Ovary (tissue), 9 donors: ENCODE results near the gene CYTIP. TPM values are rescaled to one million over a fixed set of nuclear protein-coding genes. Genes with fewer than 3 reads are reported as not detected.

ENCODE experiments used
- DNase-seq, 5 donors: peaks; one replicate each; pipeline ENCODE4 v3.0.0-alpha.2; 2019 to 2020
- H3K27ac ChIP-seq, 2 donors: fragments of 200-600 bp; one replicate each; pipeline versions ENCODE4 v1.5.1 to v1.8.0; 2019 to 2022
- H3K27me3 ChIP-seq: fragments of 200-600 bp; one replicate; pipeline ENCODE4 v1.8.0; 2022
- H3K36me3 ChIP-seq: fragments of 200-600 bp; sonication (generic); one replicate; pipeline ENCODE4 v1.5.1; 2019
- H3K4me1 ChIP-seq: one replicate; pipeline ENCODE4 v1.8.1; 2013; ENCODE audit warnings: mild to moderate bottlenecking, moderate library complexity; ENCODE audit not compliant: insufficient read depth
- H3K4me3 ChIP-seq: fragments of 200-600 bp; sonication (generic); one replicate; pipeline ENCODE4 v1.5.1; 2017
- H3K9me3 ChIP-seq, 2 donors: fragments of 200-600 bp in 1 of 2; sonication (generic) in 1 of 2; one replicate each; pipeline versions ENCODE4 v1.5.1 to v1.8.1; 2013 to 2019; ENCODE audit warnings: mild to moderate bottlenecking in 1 of 2, moderate library complexity in 1 of 2
- EP300 ChIP-seq: sonication (generic); formaldehyde crosslinking; IDR thresholded peaks from one replicate; pipeline ENCODE4 v1.6.1; 2017; ENCODE audit warnings: antibody characterized with exemption
- POLR2A ChIP-seq: fragments of 450-650 bp; IDR thresholded peaks from one replicate; pipeline ENCODE4 v1.6.1; 2017; ENCODE audit warnings: antibody characterized with exemption, mild to moderate bottlenecking, moderate library complexity
- WGBS, 3 donors: extraction: QIAGEN DNeasy Blood & Tissue Kit in 1 of 3; methylation state at CpG; one replicate each; pipeline versions ENCODE4 v1.1.5 to v1.1.7; 2013 to 2017; 5-methylcytosine and 5-hydroxymethylcytosine counted together
- intact Hi-C, 4 donors: fragments of 100-400 bp; cut with DNase I; formaldehyde crosslinking; loops; one replicate each; pipeline versions ENCODE4 v1.11.0 to v1.15.1; 2022 to 2023
- polyA plus RNA-seq, 2 donors: library from polyadenylated mRNA; stranded (reverse); fragments of 200-250 nt in 1 of 2; fragments of 350-450 nt in 1 of 2; fragmentation: Illumina TruSeq in 1 of 2; extraction: RNeasy Lipid Tissue Mini Kit (QIAGEN cat#74804) in 1 of 2; gene quantifications; one replicate each; pipeline ENCODE4 v1.2.3, GENCODE V29; 2013 to 2014
- total RNA-seq, 7 donors: library from RNA; depleted of rRNA in 2 of 7; stranded (reverse); fragments of >200 nt in 2 of 7; fragmentation: NEBNext Ultra II Directional in 3 of 7; extraction: Animal tissue kit (Norgen Biotek cat#: 25700) in 3 of 7; gene quantifications; one replicate each; pipeline versions ENCODE4 v1.1.0 to v1.2.4, GENCODE V29; 2016 to 2023
- TF ChIP-seq, protein P1 (sequence below), 3 donors: fragments of 450-650 bp in 2 of 3; fragments of 200-600 bp in 1 of 3; IDR thresholded peaks; one replicate each; pipeline versions ENCODE4 v1.5.1 to v1.8.0; 2016 to 2022; ENCODE audit warnings: antibody characterized with exemption in 3 of 3, mild to moderate bottlenecking in 1 of 3
- donor health status: DM: no; HTN: no; CAD: no; lungs with moderate emphysema.
- donor health status: DM: no; HTN: no; CAD: no.
- donor health status: Bipolar disorder and iron deficiency.
- donor health status: DM: yes; HTN: yes; CAD: no.
- donor health status: DM: no; HTN: no; CAD: no.
- donor health status: DM: yes; HTN: yes; CAD: no.

Gene CYTIP
- total and polyA plus RNA-seq, 9 donors, result 0.66 to 6.1 (median 2.7) TPM

- no peak overlapping the region for H3K27ac ChIP-seq
- H3K9me3 ChIP-seq, result no peaks in the 10 kb centered on the region
- intact Hi-C loops, result no loop called here
- H3K27me3 ChIP-seq, result no peaks in the 10 kb centered on the region
- H3K4me1 ChIP-seq, result no peaks in the 10 kb centered on the region
- no peak overlapping the region for H3K4me3 ChIP-seq
- no peaks in the 10 kb centered on the region for H3K36me3 ChIP-seq
- WGBS, 3 donors, result 39 to 48% (median 44%) methylated on average over 6 of the region's 6 CpGs
- no peak for TF ChIP-seq POLR2A
- TF ChIP-seq, protein P1, sequence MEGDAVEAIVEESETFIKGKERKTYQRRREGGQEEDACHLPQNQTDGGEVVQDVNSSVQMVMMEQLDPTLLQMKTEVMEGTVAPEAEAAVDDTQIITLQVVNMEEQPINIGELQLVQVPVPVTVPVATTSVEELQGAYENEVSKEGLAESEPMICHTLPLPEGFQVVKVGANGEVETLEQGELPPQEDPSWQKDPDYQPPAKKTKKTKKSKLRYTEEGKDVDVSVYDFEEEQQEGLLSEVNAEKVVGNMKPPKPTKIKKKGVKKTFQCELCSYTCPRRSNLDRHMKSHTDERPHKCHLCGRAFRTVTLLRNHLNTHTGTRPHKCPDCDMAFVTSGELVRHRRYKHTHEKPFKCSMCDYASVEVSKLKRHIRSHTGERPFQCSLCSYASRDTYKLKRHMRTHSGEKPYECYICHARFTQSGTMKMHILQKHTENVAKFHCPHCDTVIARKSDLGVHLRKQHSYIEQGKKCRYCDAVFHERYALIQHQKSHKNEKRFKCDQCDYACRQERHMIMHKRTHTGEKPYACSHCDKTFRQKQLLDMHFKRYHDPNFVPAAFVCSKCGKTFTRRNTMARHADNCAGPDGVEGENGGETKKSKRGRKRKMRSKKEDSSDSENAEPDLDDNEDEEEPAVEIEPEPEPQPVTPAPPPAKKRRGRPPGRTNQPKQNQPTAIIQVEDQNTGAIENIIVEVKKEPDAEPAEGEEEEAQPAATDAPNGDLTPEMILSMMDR (IDR thresholded peaks at IDR 0.05), result no peak
- TF ChIP-seq EP300, result no peak
- DNase-seq, result no peak
Observed at GRCh38 chr2:157427003-157427921, 16.6 kb downstream of the CYTIP start.

- Histone ChIP-seq H3K36me3 (no peaks in the 10 kb centered on the region), H3K4me1 (no peaks in the 10 kb centered on the region), H3K27me3 (no peaks in the 10 kb centered on the region), H3K9me3 (no peaks in the 10 kb centered on the region), H3K4me3 (no peak overlapping the region), H3K27ac (no peak overlapping the region)
- 13 to 31% (median 22%) methylated on average over 4 of the region's 4 CpGs for WGBS, 3 donors
- intact Hi-C loops, result no loop called here
- TF ChIP-seq, protein P1 (IDR thresholded peaks at IDR 0.05), result no peak
- DNase-seq, result no peak
Observed at GRCh38 chr2:157426477-157426994, 17.4 kb downstream of the CYTIP start.

GRCh38 chr2:157424374-157424773 lies 19.5 kb downstream of the CYTIP start:
- H3K4me3 ChIP-seq, result no peak overlapping the region
- H3K27ac ChIP-seq, result no peak overlapping the region
- intact Hi-C loops, result no loop called here

GRCh38 chr2:157421964-157422363 lies 21.9 kb downstream of the CYTIP start:
- H3K36me3 ChIP-seq, result no peaks in the 10 kb centered on the region
- no peak for DNase-seq
- H3K9me3 ChIP-seq, result no peaks in the 10 kb centered on the region
- no peaks in the 10 kb centered on the region for H3K27me3 ChIP-seq
- WGBS, 3 donors, result 56 to 85% (median 79%) methylated on average over 3 of the region's 3 CpGs
- no peak overlapping the region for H3K4me3 ChIP-seq
- H3K4me1 ChIP-seq, result no peaks in the 10 kb centered on the region
- TF ChIP-seq EP300 (no peak), POLR2A (no peak)
- TF ChIP-seq, protein P1 (IDR thresholded peaks at IDR 0.05), result no peak
- H3K27ac ChIP-seq, result no peak overlapping the region
- intact Hi-C loops, result no loop called here

More at GRCh38 chr2:157424374-157424773, 19.5 kb downstream of the CYTIP start:
- 58 to 74% (median 70%) methylated on average over 1 of the region's 1 CpG for WGBS, 3 donors
- no peak for DNase-seq
- TF ChIP-seq, protein P1 (IDR thresholded peaks at IDR 0.05), result no peak
- TF ChIP-seq POLR2A (no peak), EP300 (no peak)
- no peaks in the 10 kb centered on the region for H3K4me1 ChIP-seq
- H3K27me3 ChIP-seq, result no peaks in the 10 kb centered on the region
- H3K36me3 ChIP-seq, result no peaks in the 10 kb centered on the region
- H3K9me3 ChIP-seq, result no peaks in the 10 kb centered on the region
